PC-3 (cell line): ENCODE data around the gene PCSK1. TPM values are rescaled to one million over a fixed set of nuclear protein-coding genes. Genes with fewer than 3 reads are reported as not detected.

Experiments used
- ATAC-seq: fragments of 200-7000 bp; cut with Tn5 transposase; 2 replicates; pipeline ENCODE4 v1.9.1; 2020; ENCODE audit warnings: mild to moderate bottlenecking, moderate library complexity
- BruUV-seq: library from RNA; stranded (reverse); fragments of 400-500 nt; replicated peaks from 2 replicates; lab custom pipeline; 2021; lab: Mats Ljungman, UMichigan
- CTCF ChIA-PET: fragments of 300-600 bp; sonication (Branson Sonifier 250); formaldehyde crosslinking; loops from one replicate; lab custom pipeline; 2022; ENCODE audit warnings: antibody characterized with exemption; lab: Charles Lee
- POLR2A ChIA-PET: fragments of 300-600 bp; sonication (Branson Sonifier 250); formaldehyde crosslinking; loops from one replicate; lab custom pipeline; 2022; ENCODE audit warnings: antibody characterized with exemption; ENCODE audit not compliant: unreplicated experiment; lab: Charles Lee
- DNase-seq: peaks from one replicate; pipeline ENCODE4 v3.0.0-alpha.2; 2015
- H2AFZ ChIP-seq: fragments of 300-600 bp; sonication (generic); 2 replicates; pipeline ENCODE4 v1.6.0; 2016; ENCODE audit warnings: antibody characterized with exemption, low read length
- H3F3A ChIP-seq: fragments of 300-600 bp; sonication (generic); one replicate; pipeline ENCODE4 v1.6.0; 2017; ENCODE audit warnings: antibody characterized with exemption, low read length, control low read depth, mild to moderate bottlenecking; ENCODE audit not compliant: unreplicated experiment
- H3K27ac ChIP-seq: fragments of 300-600 bp; sonication (generic); 2 replicates; pipeline ENCODE4 v1.5.1; 2016; ENCODE audit warnings: mild to moderate bottlenecking, low read length
- H3K27me3 ChIP-seq: fragments of 300-600 bp; sonication (generic); 2 replicates; pipeline ENCODE4 v1.6.1; 2016; ENCODE audit warnings: low read length, mixed read lengths
- H3K36me3 ChIP-seq: fragments of 300-600 bp; sonication (generic); 2 replicates; pipeline ENCODE4 v1.6.1; 2016; ENCODE audit warnings: low read depth, mixed run types, low read length, mixed read lengths
- H3K4me1 ChIP-seq: fragments of 300-600 bp; sonication (generic); 2 replicates; pipeline ENCODE4 v1.5.1; 2016; ENCODE audit warnings: low read length; ENCODE audit not compliant: insufficient read depth
- H3K4me2 ChIP-seq: fragments of 300-600 bp; sonication (generic); 2 replicates; pipeline ENCODE4 v1.6.0; 2016; ENCODE audit warnings: low read length
- H3K4me3 ChIP-seq: fragments of 300-600 bp; sonication (generic); 2 replicates; pipeline ENCODE4 v1.5.1; 2016; ENCODE audit warnings: mild to moderate bottlenecking, low read length, mixed read lengths
- H3K79me2 ChIP-seq: fragments of 300-600 bp; sonication (generic); 2 replicates; pipeline ENCODE4 v1.6.1; 2017; ENCODE audit warnings: low read length, mixed read lengths
- H3K9ac ChIP-seq: fragments of 300-600 bp; sonication (generic); 2 replicates; pipeline ENCODE4 v1.6.0; 2016; ENCODE audit warnings: mild to moderate bottlenecking, low read length
- H3K9me2 ChIP-seq: fragments of 300-600 bp; sonication (generic); replicated peaks from 2 replicates; pipeline ENCODE4 v1.6.1; 2016; ENCODE audit warnings: mixed run types, low read length, mixed read lengths
- H3K9me3 ChIP-seq: fragments of 300-600 bp; sonication (generic); 2 replicates; pipeline ENCODE4 v1.6.1; 2016; ENCODE audit warnings: low read length, mixed read lengths
- H4K20me1 ChIP-seq: fragments of 300-600 bp; sonication (generic); 2 replicates; pipeline ENCODE4 v1.6.1; 2016; ENCODE audit warnings: low read length, mixed read lengths
- CTCF ChIP-seq: fragments of 300-600 bp; sonication (generic); conservative IDR thresholded peaks from 2 replicates; pipeline ENCODE4 v1.5.1; 2017; ENCODE audit warnings: antibody characterized with exemption, low read depth, mild to moderate bottlenecking, low read length
- EZH2 ChIP-seq: fragments of 300-600 bp; sonication (generic); IDR thresholded peaks from one replicate; pipeline ENCODE4 v1.6.1; 2017; ENCODE audit warnings: antibody characterized with exemption, mild to moderate bottlenecking, low read length; ENCODE audit not compliant: unreplicated experiment
- EZH2phosphoT487 ChIP-seq: fragments of 300-600 bp; sonication (generic); IDR thresholded peaks from 2 replicates; pipeline ENCODE4 v1.6.1; 2018; ENCODE audit warnings: mild to moderate bottlenecking, antibody characterized with exemption, low read length, borderline replicate concordance
- intact Hi-C: fragments of 100-400 bp; cut with micrococcal nuclease; formaldehyde crosslinking; loops from 2 replicates; pipeline ENCODE4 v1.9.0; 2023
- total RNA-seq: library from RNA; depleted of rRNA; stranded (reverse); fragments of >200 nt; gene quantifications from 2 replicates; pipeline ENCODE4 v1.2.3, GENCODE V29; 2014

PCSK1 gene
- total RNA-seq, 1 experiment from 2014 or later: not detected

- ATAC-seq (no peak), DNase-seq (no peak)
- Histone ChIP-seq H3K4me3 (no peak overlapping the region), H3K4me2 (no peak overlapping the region), H3K27me3 (no peaks in the 10 kb centered on the region), H3K36me3 (no peaks in the 10 kb centered on the region), H3K79me2 (no peaks in the 10 kb centered on the region), H3K9ac (no peak overlapping the region), H3K9me2 (no peaks in the 10 kb centered on the region), H2AFZ (no peak overlapping the region), H3F3A (no peaks in the 10 kb centered on the region), H4K20me1 (no peaks in the 10 kb centered on the region), H3K4me1 (peaks cover 20% of the 10 kb centered on the region), H3K27ac (no peak overlapping the region), H3K9me3 (no peaks in the 10 kb centered on the region)
- ChIA-PET POLR2A (no interaction called here), CTCF (no interaction called here)
- no peak for TF ChIP-seq EZH2phosphoT487
- TF ChIP-seq EZH2: no peak
- TF ChIP-seq CTCF: no peak
- intact Hi-C loops: no loop called here
- BruUV-seq: no TSS peak
Observed at GRCh38 chr5:96408841-96409538, 24.1 kb downstream of the PCSK1 start.

GRCh38 chr5:96408210-96408777 lies 24.8 kb downstream of the PCSK1 start:
- ChIA-PET CTCF (no interaction called here), POLR2A (no interaction called here)
- no peak overlapping the region for H3K9ac ChIP-seq
- no peak overlapping the region for H3K4me3 ChIP-seq
- no peaks in the 10 kb centered on the region for H3K79me2 ChIP-seq
- no peaks in the 10 kb centered on the region for H3K9me3 ChIP-seq
- ATAC-seq (peak; percentile 59), DNase-seq (peak; percentile 71)
- H3K36me3 ChIP-seq: no peaks in the 10 kb centered on the region
- H4K20me1 ChIP-seq: no peaks in the 10 kb centered on the region
- H3F3A ChIP-seq: no peaks in the 10 kb centered on the region
- H3K4me2 ChIP-seq: peak overlapping the region; percentile 42; the same call in 1 of the 2 replicates
- intact Hi-C loops: no loop called here
- no peak for TF ChIP-seq CTCF
- no peak for TF ChIP-seq EZH2phosphoT487
- no peak for TF ChIP-seq EZH2
- H3K27ac ChIP-seq: peak overlapping the region; percentile 58
- BruUV-seq: no TSS peak
- H3K4me1 ChIP-seq: peaks cover 20% of the 10 kb centered on the region
- H2AFZ ChIP-seq: no peak overlapping the region
- no peaks in the 10 kb centered on the region for H3K9me2 ChIP-seq
- no peaks in the 10 kb centered on the region for H3K27me3 ChIP-seq

- ChIA-PET POLR2A (no interaction called here), CTCF (no interaction called here)
- ATAC-seq (no peak), DNase-seq (no peak)
- Histone ChIP-seq H3K9ac (no peak overlapping the region), H3F3A (no peaks in the 10 kb centered on the region), H3K27ac (no peak overlapping the region), H3K4me2 (no peak overlapping the region), H2AFZ (no peak overlapping the region), H3K36me3 (no peaks in the 10 kb centered on the region), H3K4me3 (no peak overlapping the region), H3K79me2 (no peaks in the 10 kb centered on the region), H3K9me3 (no peaks in the 10 kb centered on the region), H3K9me2 (no peaks in the 10 kb centered on the region), H3K27me3 (no peaks in the 10 kb centered on the region), H3K4me1 (peaks cover 20% of the 10 kb centered on the region), H4K20me1 (no peaks in the 10 kb centered on the region)
- intact Hi-C loops: no loop called here
- BruUV-seq: no TSS peak
- no peak for TF ChIP-seq CTCF
- no peak for TF ChIP-seq EZH2phosphoT487
- no peak for TF ChIP-seq EZH2
Observed at GRCh38 chr5:96407436-96407835, 25.6 kb downstream of the PCSK1 start.
